Upper lobe of left lung (tissue), 4 donors: Measurements from ENCODE around the gene KCNH1.

ENCODE experiments used
- CTCF ChIP-seq, 6 experiments: fragments of 450-650 bp in 4 of 6; fragments of 200-600 bp in 2 of 6; sonication (generic) in 2 of 6; IDR thresholded peaks; one replicate each; pipeline ENCODE4 v1.5.1; 2016 to 2019; ENCODE audit warnings: antibody characterized with exemption in 6 of 6
- POLR2A ChIP-seq, 4 donors: fragments of 450-650 bp; IDR thresholded peaks; one replicate each; pipeline ENCODE4 v1.5.1; 2016 to 2017; ENCODE audit warnings: antibody characterized with exemption in 4 of 4, mild to moderate bottlenecking in 2 of 4
- POLR2AphosphoS5 ChIP-seq, 2 donors: sonication (generic); formaldehyde crosslinking; IDR thresholded peaks; one replicate each; pipeline ENCODE4 v1.5.1; 2017; ENCODE audit warnings: antibody characterized with exemption in 2 of 2

- TF ChIP-seq POLR2AphosphoS5 (IDR thresholded peaks at IDR 0.05): no peak
- TF ChIP-seq CTCF (IDR thresholded peaks at IDR 0.05): no peak
- no peak for TF ChIP-seq POLR2A (IDR thresholded peaks at IDR 0.05)
Measured at GRCh38 chr1:210908257-210908656, 225.7 kb downstream of the KCNH1 start.
